Neural cell (in vitro differentiated cells): Measurements from ENCODE around the gene GLTP. TPM values are rescaled to one million over a fixed set of nuclear protein-coding genes. Genes with fewer than 3 reads are reported as not detected.
A peak's percentile ranks its signal among the peaks of the same experiment; 100 is the strongest.

Experiments used
- H2AFZ ChIP-seq: fragments of 200-600, 300-800 bp; sonication (generic), shearing (Covaris generic); 2 replicates; pipeline ENCODE4 v1.6.0; 2014; ENCODE audit warnings: low read depth, mild to moderate bottlenecking, antibody characterized with exemption, low read length, moderate library complexity
- H3F3A ChIP-seq: fragments of 200-600 bp; shearing (Covaris generic); 2 replicates; pipeline ENCODE4 v1.6.1; 2016; ENCODE audit warnings: mild to moderate bottlenecking, moderate library complexity, mixed read lengths, antibody characterized with exemption, low read length; ENCODE audit not compliant: insufficient read depth, poor library complexity, severe bottlenecking
- H3K27ac ChIP-seq: fragments of 200-600, 300-800 bp; sonication (generic), shearing (Covaris generic); 2 replicates; pipeline ENCODE4 v1.5.1; 2014; ENCODE audit warnings: mild to moderate bottlenecking, low read length, moderate library complexity
- H3K27me3 ChIP-seq: fragments of 300-800, 200-600 bp; sonication (generic), shearing (Covaris generic); 2 replicates; pipeline ENCODE4 v1.6.0; 2014; ENCODE audit warnings: mild to moderate bottlenecking, low read depth, low read length, moderate library complexity; ENCODE audit not compliant: insufficient read depth
- H3K36me3 ChIP-seq: fragments of 300-800, 200-600 bp; sonication (generic), shearing (Covaris generic); 2 replicates; pipeline ENCODE4 v1.5.1; 2014; ENCODE audit warnings: mild to moderate bottlenecking, antibody characterized with exemption, low read length, moderate library complexity; ENCODE audit not compliant: insufficient read depth
- H3K4me2 ChIP-seq: fragments of 300-800, 200-600 bp; sonication (generic), shearing (Covaris generic); 2 replicates; pipeline ENCODE4 v1.6.0; 2014; ENCODE audit warnings: mild to moderate bottlenecking, low read length
- H3K4me3 ChIP-seq: fragments of 300-800, 200-600 bp; sonication (generic), shearing (Covaris generic); 2 replicates; pipeline ENCODE4 v1.5.1; 2014; ENCODE audit warnings: mild to moderate bottlenecking, low read length, moderate library complexity
- H3K79me2 ChIP-seq: fragments of 200-600 bp; shearing (Covaris generic); replicated peaks from 2 replicates; pipeline ENCODE4 v1.6.0; 2014; ENCODE audit warnings: mild to moderate bottlenecking, low read length, moderate library complexity; ENCODE audit not compliant: insufficient read depth
- H3K9ac ChIP-seq: fragments of 300-800, 200-600 bp; sonication (generic), shearing (Covaris generic); 2 replicates; pipeline ENCODE4 v1.6.1; 2016; ENCODE audit warnings: mild to moderate bottlenecking, low read length, mixed read lengths
- H3K9me2 ChIP-seq: fragments of 200-600 bp; shearing (Covaris generic); 2 replicates; pipeline ENCODE4 v1.6.1; 2016; ENCODE audit warnings: mild to moderate bottlenecking, low read length, mixed read lengths; ENCODE audit not compliant: insufficient read depth
- H3K9me3 ChIP-seq: fragments of 200-600, 300-800 bp; sonication (generic), shearing (Covaris generic); 2 replicates; pipeline ENCODE4 v1.6.1; 2016; ENCODE audit warnings: mild to moderate bottlenecking, mixed run types, low read length, moderate library complexity, mixed read lengths
- H4K20me1 ChIP-seq: fragments of 200-600 bp; shearing (Covaris generic); 2 replicates; pipeline ENCODE4 v1.6.1; 2016; ENCODE audit warnings: mild to moderate bottlenecking, mixed run types; ENCODE audit not compliant: insufficient read depth
- CTCF ChIP-seq: fragments of 450-650 bp; IDR thresholded peaks from 2 replicates; pipeline ENCODE4 v1.5.1; 2014; ENCODE audit warnings: antibody characterized with exemption, mild to moderate bottlenecking, moderate library complexity; ENCODE audit not compliant: poor library complexity, severe bottlenecking
- EP300 ChIP-seq: fragments of 450-650 bp; conservative IDR thresholded peaks from 2 replicates; pipeline ENCODE4 v1.6.1; 2014; ENCODE audit warnings: antibody characterized with exemption, mild to moderate bottlenecking, moderate library complexity; ENCODE audit not compliant: poor library complexity, severe bottlenecking
- EZH2 ChIP-seq: fragments of 200-600, 300-800 bp; shearing (Covaris generic), sonication (generic); IDR thresholded peaks from 2 replicates; pipeline ENCODE4 v1.6.1; 2014; ENCODE audit warnings: antibody characterized with exemption, low read length, borderline replicate concordance, mild to moderate bottlenecking; ENCODE audit not compliant: insufficient read depth, poor library complexity, severe bottlenecking
- MXI1 ChIP-seq: fragments of 450-650 bp; conservative IDR thresholded peaks from 2 replicates; pipeline ENCODE4 v1.6.1; 2014; ENCODE audit warnings: antibody characterized with exemption, mild to moderate bottlenecking; ENCODE audit not compliant: poor library complexity, severe bottlenecking
- POLR2AphosphoS5 ChIP-seq: IDR thresholded peaks from 2 replicates; pipeline ENCODE4 v1.6.1; 2012
- RAD21 ChIP-seq: fragments of 450-650 bp; conservative IDR thresholded peaks from 2 replicates; pipeline ENCODE4 v1.6.1; 2014; ENCODE audit warnings: antibody characterized with exemption, mild to moderate bottlenecking, moderate library complexity
- REST ChIP-seq: IDR thresholded peaks from 2 replicates; pipeline ENCODE4 v1.6.1; 2012; ENCODE audit warnings: borderline replicate concordance
- SMC3 ChIP-seq: fragments of 450-650 bp; conservative IDR thresholded peaks from 2 replicates; pipeline ENCODE4 v1.6.1; 2014; ENCODE audit warnings: antibody characterized with exemption, mild to moderate bottlenecking, moderate library complexity; ENCODE audit not compliant: poor library complexity
- TAF1 ChIP-seq: IDR thresholded peaks from 2 replicates; pipeline ENCODE4 v1.6.1; 2012; ENCODE audit warnings: low read depth
- polyA plus RNA-seq: library from polyadenylated mRNA; depleted of rRNA; stranded (reverse); fragments of >200 nt; gene quantifications from 2 replicates; pipeline ENCODE4 v1.2.3, GENCODE V29; 2014

The GLTP gene
- polyA plus RNA-seq, 1 donor from 2014 or later: 25.0 TPM

- peak overlapping the region; percentile 97 for H3K4me2 ChIP-seq
These were observed 844 bp downstream of the GLTP start for GRCh38 chr12:109879351-109880042.

GRCh38 chr12:109878749-109879148, 1.6 kb downstream of the GLTP start:
- H4K20me1 ChIP-seq: no peaks in the 10 kb centered on the region
- no peak overlapping the region for H3K27ac ChIP-seq
- no peaks in the 10 kb centered on the region for H3K9me3 ChIP-seq
- H3F3A ChIP-seq: no peaks in the 10 kb centered on the region
- no peaks in the 10 kb centered on the region for H3K9me2 ChIP-seq
- H3K79me2 ChIP-seq: peaks cover 25% of the 10 kb centered on the region
- peak overlapping the region; percentile 97 for H3K4me2 ChIP-seq
- no peak overlapping the region for H3K9ac ChIP-seq
- H2AFZ ChIP-seq: no peak overlapping the region
- H3K27me3 ChIP-seq: no peaks in the 10 kb centered on the region
- peak overlapping the region; percentile 82 for H3K4me3 ChIP-seq
- TF ChIP-seq MXI1 (no peak), SMC3 (no peak), CTCF (no peak), POLR2AphosphoS5 (no peak)
- H3K36me3 ChIP-seq: no peaks in the 10 kb centered on the region

More at GRCh38 chr12:109879351-109880042, 844 bp downstream of the GLTP start:
- no peak for TF ChIP-seq EZH2
- TF ChIP-seq TAF1: no peak
- no peak for TF ChIP-seq RAD21
- TF ChIP-seq REST: peak; percentile 14
- no peak for TF ChIP-seq MXI1
- TF ChIP-seq POLR2AphosphoS5: no peak
- TF ChIP-seq EP300: no peak
- no peak for TF ChIP-seq CTCF
- H4K20me1 ChIP-seq: no peaks in the 10 kb centered on the region
- peak overlapping the region; percentile 83 for H3K9ac ChIP-seq
- peak overlapping the region; percentile 34 for H3K27ac ChIP-seq
- no peaks in the 10 kb centered on the region for H3K9me3 ChIP-seq
- peak overlapping the region; percentile 78 for H2AFZ ChIP-seq
- no peaks in the 10 kb centered on the region for H3K36me3 ChIP-seq
- no peaks in the 10 kb centered on the region for H3K27me3 ChIP-seq
- no peaks in the 10 kb centered on the region for H3F3A ChIP-seq
- H3K79me2 ChIP-seq: peaks cover 21% of the 10 kb centered on the region
- no peaks in the 10 kb centered on the region for H3K9me2 ChIP-seq
- H3K4me3 ChIP-seq: peak overlapping the region; percentile 82
